HG02623 (cell line): ENCODE measurements around the gene NDC80.
A peak's percentile ranks its signal among the peaks of the same experiment; 100 is the strongest.

Source experiments
- ATAC-seq: cut with Tn5 transposase; IDR thresholded peaks from one replicate; pipeline ENCODE4 v1.9.1; 2021; ENCODE audit warnings: moderate library complexity; ENCODE audit not compliant: unreplicated experiment

NDC80 gene

DNA sequence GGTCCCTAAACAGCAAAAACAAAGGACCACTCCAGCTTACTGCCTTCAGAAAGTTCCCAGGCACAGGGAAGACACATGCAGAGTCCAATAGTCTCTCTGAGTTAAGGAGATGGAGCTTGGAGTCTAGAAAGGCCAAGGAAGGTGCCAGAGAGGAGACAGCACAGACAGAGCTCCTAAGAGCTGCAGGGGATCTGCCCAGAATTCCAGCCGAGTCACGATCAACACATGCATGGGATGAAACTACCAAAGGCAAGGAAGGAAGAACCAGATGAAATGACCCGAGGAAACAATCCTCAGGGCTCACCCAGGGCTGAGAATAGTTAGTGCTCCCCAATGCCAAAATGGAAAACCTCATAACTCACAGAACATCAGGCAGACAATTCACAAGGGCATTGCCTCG lies 15.5 kb upstream of the NDC80 start:
- no peak for ATAC-seq

DNA sequence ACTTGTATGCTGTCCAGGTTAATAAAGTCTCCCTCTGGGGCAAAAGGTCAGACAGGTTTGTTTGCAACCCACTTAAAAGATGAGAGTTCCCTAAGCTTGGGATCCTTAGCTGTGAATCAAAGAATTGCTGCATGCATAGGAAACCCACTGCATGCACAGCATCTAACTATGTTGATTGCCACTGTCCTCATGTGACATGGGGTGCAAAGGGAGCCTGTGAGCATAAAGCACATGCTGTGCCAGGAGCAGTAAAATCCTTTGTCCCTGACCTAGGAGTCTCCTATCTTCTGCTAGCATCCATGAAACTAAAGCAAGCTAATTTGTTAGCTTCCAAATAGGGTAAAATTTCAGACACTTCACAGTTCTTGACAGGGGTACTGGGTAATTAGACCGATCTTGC lies 13.8 kb upstream of the NDC80 start:
- ATAC-seq: no peak

DNA sequence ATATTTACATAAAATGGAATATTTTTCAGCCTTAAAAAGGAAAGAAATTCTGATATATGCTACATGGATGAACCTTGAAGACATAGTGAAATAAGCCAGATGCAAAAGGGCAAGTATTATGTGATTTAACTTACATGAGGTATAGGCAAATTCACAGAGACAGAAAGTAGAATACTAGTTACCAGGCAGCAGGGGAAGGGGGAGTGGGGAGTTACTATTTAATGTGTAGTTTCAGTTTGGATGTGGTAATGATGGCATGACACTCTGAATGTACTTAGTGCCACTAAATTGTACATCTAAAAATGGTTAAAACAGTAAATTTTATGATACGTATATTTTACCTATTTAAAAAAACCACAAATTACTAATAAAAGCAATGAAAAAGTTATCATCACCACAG lies 12.1 kb upstream of the NDC80 start:
- no peak for ATAC-seq

DNA sequence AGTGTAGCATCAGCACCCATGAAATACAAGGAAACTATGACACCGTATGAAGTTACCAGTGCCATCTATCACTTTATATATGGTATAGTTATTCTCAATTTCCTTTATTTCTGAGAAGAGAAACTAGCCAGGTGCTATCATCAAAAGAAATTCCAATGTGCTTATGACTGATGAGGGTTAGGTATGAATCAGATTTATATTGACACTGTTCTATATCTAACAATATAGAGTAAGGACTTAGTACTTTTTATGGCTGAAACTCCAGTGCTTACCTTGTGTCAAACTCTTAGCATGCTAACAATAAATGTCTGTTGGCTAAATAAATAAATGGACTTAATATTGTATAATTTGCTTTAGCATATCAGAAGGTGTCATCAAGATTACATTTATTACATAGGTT lies 7.0 kb upstream of the NDC80 start:
- no peak for ATAC-seq

DNA sequence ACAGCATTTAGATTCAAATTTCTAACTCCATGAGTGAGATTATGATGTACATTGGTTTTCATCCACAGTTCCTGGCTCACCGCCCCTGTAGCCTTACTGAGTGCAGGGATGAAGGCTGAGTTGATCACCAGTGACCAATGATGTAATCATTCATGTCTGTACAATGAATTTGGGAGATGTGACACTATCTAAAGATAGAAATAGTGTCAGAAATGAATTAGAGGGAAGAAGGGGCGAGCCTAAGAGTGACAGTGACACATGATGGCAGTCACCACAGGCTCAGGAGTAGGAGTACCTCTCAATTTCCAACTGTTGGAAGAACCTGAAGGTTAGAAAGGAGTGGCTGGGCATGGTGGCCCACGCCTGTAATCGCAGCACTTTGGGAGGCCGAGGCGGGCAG lies 3.2 kb upstream of the NDC80 start:
- ATAC-seq: no peak

DNA sequence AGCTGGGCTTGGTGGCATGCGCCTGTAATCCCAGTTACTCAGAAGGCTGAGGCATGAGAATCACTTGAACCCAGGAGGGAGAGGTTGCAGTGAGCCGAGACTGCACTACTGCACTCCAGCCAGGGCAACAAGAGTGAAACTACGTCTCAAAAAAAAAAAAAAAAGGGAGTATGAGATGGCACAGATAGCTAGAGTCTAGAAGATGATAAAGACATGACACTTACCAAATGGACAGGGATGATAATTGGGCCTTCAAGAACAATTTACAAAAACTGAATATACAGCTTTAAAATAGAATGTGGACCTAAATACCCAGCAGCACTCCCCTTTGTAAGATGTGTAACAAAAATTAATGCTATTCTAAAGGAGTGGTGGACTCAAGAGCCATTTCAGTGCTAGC lies 2.8 kb upstream of the NDC80 start:
- no peak for ATAC-seq

DNA sequence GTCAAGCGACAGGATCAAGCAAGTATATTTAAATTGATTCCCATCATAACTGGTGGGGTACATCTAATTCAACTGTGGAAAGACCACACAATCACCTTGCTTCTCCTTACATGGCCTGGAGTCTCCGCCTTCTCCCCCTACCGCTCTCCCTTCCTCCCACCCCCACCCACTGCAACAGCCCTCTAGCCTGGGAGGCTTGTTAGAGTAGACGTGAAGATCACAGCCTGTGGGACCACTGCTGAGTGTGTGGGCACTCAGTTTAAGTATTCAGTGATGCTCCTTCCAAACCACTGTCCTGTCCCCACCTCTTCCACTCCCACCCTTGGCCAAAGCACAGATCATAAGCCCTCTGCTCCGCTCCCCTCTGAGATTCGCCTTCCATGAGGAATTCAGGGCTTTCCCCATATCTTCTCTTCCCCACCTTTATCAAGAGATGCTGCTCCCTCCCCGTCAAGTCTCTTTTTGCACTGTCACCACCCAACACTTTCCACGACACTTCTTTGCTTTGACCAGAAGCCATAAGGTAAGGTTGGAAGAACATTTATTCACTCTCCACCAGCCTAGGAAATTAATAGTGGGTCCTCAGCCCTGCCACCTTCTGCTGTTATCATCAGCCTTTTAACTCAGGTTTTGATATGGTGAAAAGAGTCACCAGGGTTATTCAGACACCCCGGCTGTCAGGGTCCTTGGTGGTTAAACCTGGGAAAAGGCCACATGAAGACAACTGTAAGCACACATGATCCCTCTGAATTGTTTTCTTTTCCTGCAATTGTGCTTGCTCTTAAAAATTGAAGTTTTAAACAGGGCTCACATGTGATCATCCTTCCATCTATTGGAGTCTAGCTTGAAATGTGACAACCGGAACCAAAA lies 1.8 kb upstream of the NDC80 start:
- no peak for ATAC-seq

DNA sequence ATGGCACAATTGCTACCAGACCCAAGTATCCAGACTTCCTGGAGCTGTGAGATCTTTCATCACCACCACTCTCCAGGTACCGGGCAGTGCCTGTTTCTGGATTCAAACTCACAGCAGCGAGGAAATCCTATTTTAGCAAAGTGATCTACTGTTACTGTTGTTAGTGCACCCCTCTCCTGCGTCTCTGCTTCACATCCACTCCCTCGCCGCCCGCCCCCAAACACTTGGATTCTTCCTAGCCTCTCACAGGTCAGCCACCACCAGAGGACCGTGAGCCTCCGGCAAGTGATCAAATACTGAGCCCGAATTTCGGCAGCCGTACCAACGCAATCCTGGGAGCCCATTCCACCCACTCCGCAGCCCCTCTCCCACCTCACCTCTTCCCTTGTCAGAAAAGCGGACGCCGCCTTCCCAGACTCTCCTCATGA lies 571 bp upstream of the NDC80 start:
- peak; percentile 41 for ATAC-seq

DNA sequence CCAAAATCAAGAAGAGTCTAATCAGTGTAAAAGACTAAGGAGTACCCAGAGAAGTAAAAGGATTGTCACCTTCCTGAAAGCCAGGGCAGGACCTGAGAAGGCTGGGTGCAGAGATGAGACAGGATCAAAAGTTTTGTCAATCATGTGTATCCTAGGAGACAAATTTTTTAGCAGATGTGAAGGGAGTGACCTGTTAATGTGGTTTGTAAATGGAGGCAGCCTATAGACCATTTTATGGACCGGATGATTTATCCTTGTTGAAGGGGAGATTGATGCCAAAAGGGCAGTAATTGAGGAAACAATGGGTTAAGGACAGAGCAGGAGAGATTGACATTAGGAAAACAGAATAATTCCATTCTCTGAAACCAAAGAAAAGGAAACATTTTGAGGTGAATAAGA lies 813 bp downstream of the NDC80 start:
- ATAC-seq: no peak

DNA sequence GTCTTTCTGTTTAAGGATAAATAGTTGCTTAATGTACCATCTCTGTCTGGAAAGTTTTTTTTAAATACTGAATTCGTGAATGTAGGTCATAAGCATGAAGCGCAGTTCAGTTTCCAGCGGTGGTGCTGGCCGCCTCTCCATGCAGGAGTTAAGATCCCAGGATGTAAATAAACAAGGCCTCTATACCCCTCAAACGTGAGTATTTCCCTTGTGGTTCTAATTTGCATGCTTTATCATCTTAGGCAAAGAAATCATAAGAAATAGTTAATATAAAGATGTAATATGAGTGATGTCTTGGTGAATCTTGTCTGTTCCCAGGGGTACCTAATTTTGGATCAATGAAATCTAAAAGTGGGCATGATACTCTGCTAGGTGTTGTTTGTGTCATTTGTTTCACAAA lies 1.5 kb downstream of the NDC80 start:
- ATAC-seq: no peak

DNA sequence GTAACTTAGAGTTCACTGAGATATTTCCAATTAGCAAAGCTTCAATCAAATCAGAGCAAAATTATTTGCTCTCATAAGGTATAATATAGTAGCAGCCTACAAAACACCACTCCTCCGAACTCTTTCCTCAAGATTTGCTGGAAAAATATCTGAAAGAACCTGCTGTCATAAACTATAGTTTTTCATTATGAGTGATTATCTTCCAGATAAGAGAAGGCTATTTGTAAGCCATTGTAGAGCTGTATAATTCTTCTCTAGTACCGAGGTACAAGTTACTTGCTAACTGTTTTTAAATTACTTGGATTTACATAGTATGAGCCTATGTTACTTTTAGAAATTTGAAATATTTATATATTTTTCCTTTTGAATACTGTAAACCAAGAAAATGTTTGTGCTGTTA lies 2.1 kb downstream of the NDC80 start:
- ATAC-seq: no peak

DNA sequence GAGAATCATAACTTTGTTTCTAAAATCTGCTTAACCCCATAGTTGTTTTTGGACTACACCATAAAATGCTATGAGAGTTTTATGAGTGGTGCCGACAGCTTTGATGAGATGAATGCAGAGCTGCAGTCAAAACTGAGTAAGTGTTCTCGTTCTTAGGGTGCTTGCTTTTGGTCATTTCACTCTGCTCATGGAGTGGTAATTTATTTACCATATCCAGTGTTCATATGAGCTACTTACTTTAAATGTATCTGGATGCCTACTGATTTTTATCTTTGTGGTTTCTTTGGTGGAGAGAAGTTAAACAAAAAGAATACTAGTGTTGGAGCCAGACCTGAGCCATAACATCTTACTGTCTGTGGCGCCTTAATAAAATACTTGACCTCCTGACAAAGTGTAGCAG lies 16.4 kb downstream of the NDC80 start:
- ATAC-seq: no peak

DNA sequence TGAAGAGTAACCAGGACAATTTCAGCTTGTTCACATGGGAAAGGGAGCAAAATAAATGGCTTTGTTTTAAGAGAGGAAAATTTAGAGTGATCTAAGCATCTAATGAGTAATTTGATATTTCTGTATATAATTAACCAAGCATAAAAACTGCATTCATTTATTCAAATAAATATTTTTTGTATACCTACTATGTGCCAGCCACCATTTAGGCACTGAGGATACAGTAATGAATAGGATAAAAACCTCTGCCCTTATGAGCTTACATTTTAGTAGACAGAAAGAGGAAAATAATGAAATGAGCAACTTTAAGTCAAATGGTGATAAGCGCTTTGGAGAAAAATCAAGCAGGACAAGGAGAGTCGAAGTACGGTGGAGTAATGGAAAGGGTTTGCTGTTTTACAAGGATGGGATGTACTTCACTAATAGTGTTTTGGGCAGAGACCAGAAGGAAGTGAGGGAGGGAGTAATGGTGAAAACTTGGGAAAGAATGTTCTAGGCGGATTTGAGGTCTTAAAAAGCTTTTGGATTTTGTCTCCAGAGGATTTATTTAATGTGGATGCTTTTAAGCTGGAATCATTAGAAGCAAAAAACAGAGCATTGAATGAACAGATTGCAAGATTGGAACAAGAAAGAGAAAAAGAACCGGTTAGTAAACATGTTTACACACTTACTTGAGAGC lies 17.4 kb downstream of the NDC80 start:
- no peak for ATAC-seq

DNA sequence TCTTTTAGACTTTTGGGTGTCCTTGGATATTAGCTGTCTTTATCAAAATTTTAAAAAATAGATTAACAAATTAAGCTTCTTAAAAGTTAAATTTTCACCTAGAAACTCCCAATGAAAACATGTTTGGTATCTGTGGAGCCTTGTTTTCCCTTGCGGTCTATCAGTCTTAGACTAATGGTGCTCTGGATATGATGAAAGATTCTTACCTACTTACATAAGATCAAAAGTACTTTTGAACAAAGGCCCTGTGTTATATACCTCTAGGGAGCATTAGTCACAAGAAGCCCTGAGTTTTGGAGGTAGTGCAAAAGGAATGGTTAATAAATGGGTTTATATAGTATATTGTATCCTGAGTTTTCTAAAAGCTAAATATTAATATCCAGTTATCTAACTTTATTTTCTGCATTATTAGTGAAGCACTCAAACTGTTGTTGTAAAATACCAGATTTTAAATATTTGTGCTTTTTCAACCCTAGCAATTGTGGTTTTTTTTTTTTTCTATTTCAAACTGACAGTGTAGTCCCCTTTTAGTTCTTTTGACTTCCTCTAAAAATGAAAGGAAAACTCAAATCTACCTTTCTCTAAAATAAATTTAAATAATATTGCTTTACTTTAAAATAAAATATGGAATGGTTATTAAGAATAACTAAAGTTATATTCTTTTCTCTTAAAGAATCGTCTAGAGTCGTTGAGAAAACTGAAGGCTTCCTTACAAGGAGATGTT lies 18.1 kb downstream of the NDC80 start:
- ATAC-seq: no peak

DNA sequence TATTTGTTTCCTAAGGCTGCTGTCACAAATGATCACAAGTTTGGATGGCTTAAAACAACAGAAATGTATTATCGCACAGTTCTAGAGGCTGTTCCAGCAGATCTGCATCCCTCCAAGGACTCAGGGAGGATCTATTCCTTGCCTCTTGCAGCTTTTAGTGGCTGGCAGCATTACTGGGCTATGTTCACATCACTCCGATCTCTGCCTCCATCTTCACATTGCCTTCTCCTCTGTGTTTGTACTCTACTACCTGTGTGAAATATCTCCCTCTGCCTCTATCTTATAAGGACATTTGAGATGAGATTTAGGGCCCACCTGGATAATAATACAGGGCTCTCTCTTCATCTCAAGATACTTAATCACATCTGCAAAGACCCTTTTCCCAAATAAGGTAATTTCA lies 18.9 kb downstream of the NDC80 start:
- ATAC-seq: no peak

DNA sequence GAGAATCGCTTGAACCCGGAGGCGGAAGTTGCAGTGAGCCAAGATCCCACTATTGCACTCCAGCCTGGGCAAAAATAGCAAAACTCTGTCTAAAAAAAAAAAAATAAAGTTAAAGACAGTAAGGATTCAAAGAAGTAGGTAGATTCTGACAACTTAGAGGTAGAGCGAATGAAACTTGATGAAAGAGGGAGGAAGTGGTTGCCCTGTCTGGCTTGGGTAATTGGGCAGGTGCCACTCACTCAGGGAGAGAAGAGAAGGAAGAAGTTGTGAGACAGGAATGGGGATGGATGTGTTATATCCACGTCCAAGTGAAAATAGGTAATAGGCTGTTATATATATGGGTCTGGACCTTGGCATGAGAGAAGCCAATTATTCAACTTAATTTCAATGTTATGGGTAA lies 26.3 kb downstream of the NDC80 start:
- no peak for ATAC-seq

DNA sequence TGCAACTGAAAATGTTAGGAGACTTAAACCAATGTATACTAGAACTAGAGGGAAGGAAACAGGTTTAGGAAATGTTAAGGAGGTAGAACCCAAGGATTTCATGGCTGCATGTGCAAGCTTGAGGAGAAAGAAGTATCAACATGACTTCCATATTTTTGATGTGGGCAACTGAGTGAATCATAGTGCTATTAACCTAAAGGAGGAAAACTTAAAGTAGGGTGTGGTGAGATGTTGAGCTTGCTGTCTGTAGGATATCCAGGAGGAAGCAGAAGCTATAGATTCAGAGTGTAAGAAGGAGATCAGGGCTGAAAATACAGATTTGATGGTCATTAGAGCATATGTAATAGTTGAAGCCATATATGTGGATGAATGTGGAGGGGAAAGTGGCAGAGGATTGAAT lies 31.5 kb downstream of the NDC80 start:
- no peak for ATAC-seq

DNA sequence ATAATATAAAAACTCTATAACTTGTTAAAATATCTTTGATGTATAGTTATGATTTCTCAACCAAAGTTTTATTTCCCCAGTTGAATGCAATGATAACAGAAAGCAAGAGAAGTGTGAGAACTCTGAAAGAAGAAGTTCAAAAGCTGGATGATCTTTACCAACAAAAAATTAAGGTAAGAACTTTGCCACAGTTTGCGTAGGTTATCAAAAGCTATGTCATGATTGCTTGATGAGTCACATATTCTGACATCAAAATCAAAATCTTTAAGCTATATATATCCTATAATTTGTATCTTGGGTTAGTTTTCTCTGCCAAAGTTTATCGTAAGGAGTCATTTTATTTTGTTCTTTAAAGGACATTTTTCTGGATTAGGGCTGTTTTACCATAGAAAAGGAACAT lies 35.0 kb downstream of the NDC80 start:
- ATAC-seq: no peak

DNA sequence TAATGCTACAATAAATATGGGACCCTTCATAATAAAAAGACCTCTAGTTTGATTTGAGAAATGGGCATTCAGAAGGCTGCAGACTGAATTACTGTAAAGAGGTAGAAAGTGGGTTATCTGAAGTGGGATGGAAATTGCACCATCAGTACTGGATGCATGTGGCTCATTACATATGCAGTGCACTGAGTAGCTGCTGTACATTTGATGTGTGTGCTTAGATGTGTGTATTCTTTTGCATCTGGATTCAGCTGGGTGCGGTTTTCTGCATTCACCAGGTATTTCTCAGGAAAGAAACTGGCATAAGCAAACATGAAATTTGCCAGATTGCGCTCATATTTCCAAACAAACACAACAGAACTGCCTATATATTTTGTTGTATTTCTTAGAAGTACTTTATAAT lies 38.2 kb downstream of the NDC80 start:
- ATAC-seq: no peak

DNA sequence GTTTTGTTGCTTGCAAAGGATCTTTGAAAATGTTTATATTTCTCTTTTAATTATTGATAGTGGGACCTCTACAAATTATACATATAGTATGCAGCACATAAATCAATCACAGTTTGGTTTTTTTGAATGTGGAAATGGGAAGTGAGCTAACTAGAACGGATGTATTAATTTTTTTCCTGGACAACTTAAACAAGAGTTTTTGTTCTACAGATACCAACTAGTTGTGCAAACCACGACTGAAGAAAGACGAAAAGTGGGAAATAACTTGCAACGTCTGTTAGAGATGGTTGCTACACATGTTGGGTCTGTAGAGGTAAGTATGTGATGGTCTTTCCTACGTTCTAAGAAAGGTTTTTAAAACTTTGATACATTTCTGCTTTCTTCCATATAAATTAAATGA lies 39.2 kb downstream of the NDC80 start:
- no peak for ATAC-seq

DNA sequence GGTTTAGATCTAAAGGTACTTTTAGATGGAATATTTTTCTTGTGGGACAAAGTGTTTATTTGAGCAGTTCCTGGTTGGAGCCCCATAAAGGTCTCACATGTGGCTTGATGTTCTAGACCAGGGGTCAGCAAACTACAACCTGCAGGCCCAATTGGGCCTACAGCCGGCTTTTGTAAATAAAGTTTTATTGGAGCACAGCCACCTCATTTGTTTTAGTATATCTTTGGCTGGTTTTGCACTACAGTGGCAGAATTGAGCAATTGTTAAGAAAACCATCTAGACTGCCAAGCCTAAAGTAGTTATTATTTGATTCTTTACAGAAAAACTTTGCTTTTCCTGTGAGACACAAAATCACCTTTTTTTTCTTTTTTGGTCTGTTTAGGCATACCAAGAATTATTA lies 41.6 kb downstream of the NDC80 start:
- ATAC-seq: no peak

DNA sequence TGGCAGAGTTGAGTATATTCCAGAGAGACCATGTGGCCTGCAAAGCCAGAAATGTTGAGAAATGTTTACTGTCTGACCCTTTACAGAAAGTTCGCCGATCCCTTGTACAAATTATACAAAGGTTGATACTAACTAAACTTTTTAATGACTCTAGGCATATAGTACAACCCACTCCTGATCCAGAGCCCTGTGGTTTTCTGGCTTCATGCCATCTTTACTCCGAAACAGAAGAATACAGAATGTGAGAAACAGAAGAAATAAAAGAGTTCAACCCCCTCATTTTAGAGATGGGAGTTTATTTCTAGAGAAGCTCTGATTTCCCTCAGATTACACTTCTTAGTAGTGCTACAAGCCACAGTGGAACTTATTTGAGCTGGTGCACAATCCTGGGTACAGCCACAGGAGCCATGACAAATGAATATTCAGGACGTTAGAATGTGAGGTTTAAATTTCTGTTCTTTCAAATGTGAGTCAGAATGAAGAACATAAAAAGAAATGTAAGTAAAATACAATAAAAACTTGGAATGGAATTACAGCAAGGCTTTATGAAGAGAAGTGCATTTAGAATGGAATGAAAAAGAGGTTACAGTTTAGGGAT lies 46.1 kb downstream of the NDC80 start:
- ATAC-seq: no peak
